Chondrocyte (in vitro differentiated cells): ENCODE data around the gene SEL1L3. TPM values are rescaled to one million over a fixed set of nuclear protein-coding genes. Genes with fewer than 3 reads are reported as not detected.

Experiments
- DNase-seq: peaks from one replicate; pipeline ENCODE4 v3.0.0; 2021; ENCODE audit warnings: mixed read lengths, low spot score
- H3K27ac Mint-ChIP-seq: one replicate; pipeline ENCODE4 v1.8.0; 2021; ENCODE audit warnings: mild to moderate bottlenecking, moderate library complexity, mixed read lengths; ENCODE audit not compliant: unreplicated experiment
- H3K27me3 Mint-ChIP-seq: 2 replicates; pipeline ENCODE4 v1.8.0; 2021; ENCODE audit warnings: low read depth, mixed read lengths
- H3K36me3 Mint-ChIP-seq: 2 replicates; pipeline ENCODE4 v1.8.0; 2021; ENCODE audit warnings: low read depth, mixed read lengths
- H3K4me1 Mint-ChIP-seq: 2 replicates; pipeline ENCODE4 v1.8.0; 2021; ENCODE audit warnings: low read depth, mild to moderate bottlenecking, mixed read lengths
- H3K4me3 Mint-ChIP-seq: one replicate; pipeline ENCODE4 v1.8.0; 2021; ENCODE audit warnings: mild to moderate bottlenecking, moderate library complexity, mixed read lengths; ENCODE audit not compliant: unreplicated experiment
- H3K9me3 Mint-ChIP-seq: 2 replicates; pipeline ENCODE4 v1.8.0; 2021; ENCODE audit warnings: low read depth, mixed read lengths
- CTCF ChIP-seq: fragments of 200-600 bp; sonication (generic); IDR thresholded peaks from 2 replicates; pipeline ENCODE4 v1.5.0; 2021; ENCODE audit warnings: antibody characterized with exemption, mild to moderate bottlenecking, moderate library complexity
- total RNA-seq: library from RNA; stranded (reverse); gene quantifications from 3 replicates; pipeline ENCODE4 v1.2.1, GENCODE V29; 2021

The SEL1L3 gene
- total RNA-seq, 1 donor from 2014 or later = 30.3 TPM

- no peak overlapping the region for H3K27ac Mint-ChIP-seq
- no peaks in the 10 kb centered on the region for H3K36me3 Mint-ChIP-seq
- no peak for DNase-seq
- TF ChIP-seq CTCF = no peak
- no peaks in the 10 kb centered on the region for H3K9me3 Mint-ChIP-seq
- H3K4me3 Mint-ChIP-seq = no peak overlapping the region
- no peaks in the 10 kb centered on the region for H3K4me1 Mint-ChIP-seq
- H3K27me3 Mint-ChIP-seq = no peaks in the 10 kb centered on the region
Measured at GRCh38 chr4:25729564-25729963, 133.2 kb downstream of the SEL1L3 start.

- Mint-ChIP-seq H3K9me3 (no peaks in the 10 kb centered on the region), H3K36me3 (no peaks in the 10 kb centered on the region), H3K27ac (no peak overlapping the region), H3K4me1 (no peaks in the 10 kb centered on the region), H3K4me3 (no peak overlapping the region), H3K27me3 (no peaks in the 10 kb centered on the region)
- no peak for TF ChIP-seq CTCF
- no peak for DNase-seq
Measured at GRCh38 chr4:25728886-25729285, 133.9 kb downstream of the SEL1L3 start.

GRCh38 chr4:25727711-25728493, 134.9 kb downstream of the SEL1L3 start:
- H3K27ac Mint-ChIP-seq = no peak overlapping the region
- no peaks in the 10 kb centered on the region for H3K4me1 Mint-ChIP-seq
- no peaks in the 10 kb centered on the region for H3K27me3 Mint-ChIP-seq
- DNase-seq = no peak
- H3K4me3 Mint-ChIP-seq = no peak overlapping the region
- TF ChIP-seq CTCF = no peak
- H3K36me3 Mint-ChIP-seq = no peaks in the 10 kb centered on the region
- no peaks in the 10 kb centered on the region for H3K9me3 Mint-ChIP-seq

GRCh38 chr4:25725870-25726269, 136.9 kb downstream of the SEL1L3 start:
- Mint-ChIP-seq H3K27me3 (no peaks in the 10 kb centered on the region), H3K4me3 (no peak overlapping the region), H3K36me3 (no peaks in the 10 kb centered on the region), H3K9me3 (no peaks in the 10 kb centered on the region), H3K27ac (no peak overlapping the region), H3K4me1 (no peaks in the 10 kb centered on the region)
- TF ChIP-seq CTCF = no peak
- no peak for DNase-seq

- H3K27me3 Mint-ChIP-seq = no peaks in the 10 kb centered on the region
- no peak for DNase-seq
- no peaks in the 10 kb centered on the region for H3K4me1 Mint-ChIP-seq
- H3K36me3 Mint-ChIP-seq = no peaks in the 10 kb centered on the region
- no peak overlapping the region for H3K4me3 Mint-ChIP-seq
- H3K27ac Mint-ChIP-seq = no peak overlapping the region
- H3K9me3 Mint-ChIP-seq = no peaks in the 10 kb centered on the region
- no peak for TF ChIP-seq CTCF
Measured at GRCh38 chr4:25723409-25723808, 139.4 kb downstream of the SEL1L3 start.
